PC-3 (cell line): ENCODE measurements around the gene DEPDC7. TPM values are rescaled to one million over a fixed set of nuclear protein-coding genes. Genes with fewer than 3 reads are reported as not detected.

Experiments used
- ATAC-seq: fragments of 200-7000 bp; cut with Tn5 transposase; 2 replicates; pipeline ENCODE4 v1.9.1; 2020; ENCODE audit warnings: mild to moderate bottlenecking, moderate library complexity
- BruUV-seq: library from RNA; stranded (reverse); fragments of 400-500 nt; replicated peaks from 2 replicates; lab custom pipeline; 2021; lab: Mats Ljungman, UMichigan
- CTCF ChIA-PET: fragments of 300-600 bp; sonication (Branson Sonifier 250); formaldehyde crosslinking; loops from one replicate; lab custom pipeline; 2022; ENCODE audit warnings: antibody characterized with exemption; lab: Charles Lee
- POLR2A ChIA-PET: fragments of 300-600 bp; sonication (Branson Sonifier 250); formaldehyde crosslinking; loops from one replicate; lab custom pipeline; 2022; ENCODE audit warnings: antibody characterized with exemption; ENCODE audit not compliant: unreplicated experiment; lab: Charles Lee
- DNase-seq: peaks from one replicate; pipeline ENCODE4 v3.0.0-alpha.2; 2015
- H2AFZ ChIP-seq: fragments of 300-600 bp; sonication (generic); 2 replicates; pipeline ENCODE4 v1.6.0; 2016; ENCODE audit warnings: antibody characterized with exemption, low read length
- H3F3A ChIP-seq: fragments of 300-600 bp; sonication (generic); one replicate; pipeline ENCODE4 v1.6.0; 2017; ENCODE audit warnings: antibody characterized with exemption, low read length, control low read depth, mild to moderate bottlenecking; ENCODE audit not compliant: unreplicated experiment
- H3K27ac ChIP-seq: fragments of 300-600 bp; sonication (generic); 2 replicates; pipeline ENCODE4 v1.5.1; 2016; ENCODE audit warnings: mild to moderate bottlenecking, low read length
- H3K27me3 ChIP-seq: fragments of 300-600 bp; sonication (generic); 2 replicates; pipeline ENCODE4 v1.6.1; 2016; ENCODE audit warnings: low read length, mixed read lengths
- H3K36me3 ChIP-seq: fragments of 300-600 bp; sonication (generic); 2 replicates; pipeline ENCODE4 v1.6.1; 2016; ENCODE audit warnings: low read depth, mixed run types, low read length, mixed read lengths
- H3K4me1 ChIP-seq: fragments of 300-600 bp; sonication (generic); 2 replicates; pipeline ENCODE4 v1.5.1; 2016; ENCODE audit warnings: low read length; ENCODE audit not compliant: insufficient read depth
- H3K4me2 ChIP-seq: fragments of 300-600 bp; sonication (generic); 2 replicates; pipeline ENCODE4 v1.6.0; 2016; ENCODE audit warnings: low read length
- H3K4me3 ChIP-seq: fragments of 300-600 bp; sonication (generic); 2 replicates; pipeline ENCODE4 v1.5.1; 2016; ENCODE audit warnings: mild to moderate bottlenecking, low read length, mixed read lengths
- H3K79me2 ChIP-seq: fragments of 300-600 bp; sonication (generic); 2 replicates; pipeline ENCODE4 v1.6.1; 2017; ENCODE audit warnings: low read length, mixed read lengths
- H3K9ac ChIP-seq: fragments of 300-600 bp; sonication (generic); 2 replicates; pipeline ENCODE4 v1.6.0; 2016; ENCODE audit warnings: mild to moderate bottlenecking, low read length
- H3K9me2 ChIP-seq: fragments of 300-600 bp; sonication (generic); replicated peaks from 2 replicates; pipeline ENCODE4 v1.6.1; 2016; ENCODE audit warnings: mixed run types, low read length, mixed read lengths
- H3K9me3 ChIP-seq: fragments of 300-600 bp; sonication (generic); 2 replicates; pipeline ENCODE4 v1.6.1; 2016; ENCODE audit warnings: low read length, mixed read lengths
- H4K20me1 ChIP-seq: fragments of 300-600 bp; sonication (generic); 2 replicates; pipeline ENCODE4 v1.6.1; 2016; ENCODE audit warnings: low read length, mixed read lengths
- CTCF ChIP-seq: fragments of 300-600 bp; sonication (generic); conservative IDR thresholded peaks from 2 replicates; pipeline ENCODE4 v1.5.1; 2017; ENCODE audit warnings: antibody characterized with exemption, low read depth, mild to moderate bottlenecking, low read length
- EZH2 ChIP-seq: fragments of 300-600 bp; sonication (generic); IDR thresholded peaks from one replicate; pipeline ENCODE4 v1.6.1; 2017; ENCODE audit warnings: antibody characterized with exemption, mild to moderate bottlenecking, low read length; ENCODE audit not compliant: unreplicated experiment
- EZH2phosphoT487 ChIP-seq: fragments of 300-600 bp; sonication (generic); IDR thresholded peaks from 2 replicates; pipeline ENCODE4 v1.6.1; 2018; ENCODE audit warnings: mild to moderate bottlenecking, antibody characterized with exemption, low read length, borderline replicate concordance
- intact Hi-C: fragments of 100-400 bp; cut with micrococcal nuclease; formaldehyde crosslinking; loops from 2 replicates; pipeline ENCODE4 v1.9.0; 2023
- total RNA-seq: library from RNA; depleted of rRNA; stranded (reverse); fragments of >200 nt; gene quantifications from 2 replicates; pipeline ENCODE4 v1.2.3, GENCODE V29; 2014

Gene DEPDC7
- total RNA-seq, 1 experiment from 2014 or later: not detected

- no peak for ATAC-seq
- H3K4me3 ChIP-seq: no peak overlapping the region
- peaks cover 14% of the 10 kb centered on the region for H3K4me1 ChIP-seq
- H3K27ac ChIP-seq: no peak overlapping the region
- no peaks in the 10 kb centered on the region for H3K27me3 ChIP-seq
- intact Hi-C loops: loop anchor here (10.0 kb wide), 2 partner anchors 169 to 349 kb away; partner anchors contain the start of gene QSER1
- H3K9me3 ChIP-seq: no peaks in the 10 kb centered on the region
- DNase-seq: no peak
- no TSS peak for BruUV-seq
- H2AFZ ChIP-seq: no peak overlapping the region
- no peaks in the 10 kb centered on the region for H3F3A ChIP-seq
- no peaks in the 10 kb centered on the region for H4K20me1 ChIP-seq
- no peak for TF ChIP-seq EZH2
- no peak for TF ChIP-seq EZH2phosphoT487
- no peak for TF ChIP-seq CTCF
- H3K9ac ChIP-seq: no peak overlapping the region
- H3K79me2 ChIP-seq: no peaks in the 10 kb centered on the region
- CTCF ChIA-PET: interaction anchor here (0.6 kb wide), 1 partner anchor 9 kb away, joined by 4 read pairs; no protein-coding TSS in a partner anchor
- POLR2A ChIA-PET: interaction anchor here (0.5 kb wide), 1 partner anchor 168 kb away, joined by 4 read pairs; no protein-coding TSS in a partner anchor
- peaks cover 6% of the 10 kb centered on the region for H3K36me3 ChIP-seq
- H3K4me2 ChIP-seq: no peak overlapping the region
- H3K9me2 ChIP-seq: no peaks in the 10 kb centered on the region
Observed at GRCh38 chr11:33063326-33063881, 47.7 kb downstream of the DEPDC7 start.

- CTCF ChIA-PET: no interaction called here
- peaks cover 14% of the 10 kb centered on the region for H3K4me1 ChIP-seq
- no peak for ATAC-seq
- H3K27me3 ChIP-seq: no peaks in the 10 kb centered on the region
- no peak overlapping the region for H3K4me3 ChIP-seq
- intact Hi-C loops: loop anchor here (10.0 kb wide), 2 partner anchors 169 to 349 kb away; partner anchors contain the start of gene QSER1
- POLR2A ChIA-PET: interaction anchor here (0.5 kb wide), 1 partner anchor 169 kb away, joined by 4 read pairs; no protein-coding TSS in a partner anchor
- no peaks in the 10 kb centered on the region for H3F3A ChIP-seq
- no peaks in the 10 kb centered on the region for H3K9me3 ChIP-seq
- H2AFZ ChIP-seq: no peak overlapping the region
- H4K20me1 ChIP-seq: no peaks in the 10 kb centered on the region
- H3K36me3 ChIP-seq: peaks cover 6% of the 10 kb centered on the region
- TF ChIP-seq EZH2phosphoT487 (no peak), EZH2 (no peak), CTCF (no peak)
- BruUV-seq: no TSS peak
- no peak overlapping the region for H3K27ac ChIP-seq
- no peak overlapping the region for H3K4me2 ChIP-seq
- no peaks in the 10 kb centered on the region for H3K9me2 ChIP-seq
- no peaks in the 10 kb centered on the region for H3K79me2 ChIP-seq
- DNase-seq: no peak
- H3K9ac ChIP-seq: no peak overlapping the region
Observed at GRCh38 chr11:33064033-33064825, 48.6 kb downstream of the DEPDC7 start.
